HEK293 (cell line): ENCODE data around the gene ANKRD49.
A peak's percentile ranks its signal among the peaks of the same experiment; 100 is the strongest.

Experiments used
- CTCF ChIA-PET: fragments of 350-600 bp; formaldehyde crosslinking; extraction: SDS; loops from one replicate; lab custom pipeline; 2021; ENCODE audit warnings: antibody characterized with exemption; lab: Yijun Ruan, JAX
- POLR2A ChIA-PET: fragments of 300-600 bp; formaldehyde crosslinking; extraction: SDS; loops from one replicate; lab custom pipeline; 2020; ENCODE audit warnings: antibody characterized with exemption, inconsistent platforms; lab: Yijun Ruan, JAX
- H3K27ac ChIP-seq: fragments of 200-500 bp; sonication (Bioruptor generic); 2 replicates; pipeline ENCODE4 v1.5.1; 2014; ENCODE audit warnings: low read depth, low read length, control low read depth, inconsistent platforms; ENCODE audit errors: extremely low read depth
- H3K36me3 ChIP-seq, 2 experiments: fragments of 200-500 bp in 1 of 2; sonication (Bioruptor generic) in 1 of 2; 1 replicate in 1 of 2; 2 replicates in 1 of 2; pipeline ENCODE4 v1.5.1; 2014 to 2017; ENCODE audit warnings: inconsistent platforms in 2 of 2, low read length in 2 of 2; ENCODE audit not compliant: control insufficient read depth in 2 of 2, insufficient read depth in 1 of 2
- H3K4me1 ChIP-seq: fragments of 200-500 bp; sonication (Bioruptor generic); 2 replicates; pipeline ENCODE4 v1.5.1; 2014; ENCODE audit warnings: mild to moderate bottlenecking, low read length, inconsistent platforms; ENCODE audit not compliant: control insufficient read depth, insufficient read depth
- H3K4me3 ChIP-seq: 2 replicates; pipeline ENCODE4 v1.5.1; 2011; ENCODE audit warnings: low read depth, mild to moderate bottlenecking, control low read depth, low read length, moderate library complexity
- H3K9me3 ChIP-seq: fragments of 200-500 bp; sonication (Bioruptor generic); 2 replicates; pipeline ENCODE4 v1.5.1; 2014; ENCODE audit warnings: low read depth, low read length, inconsistent platforms; ENCODE audit not compliant: control insufficient read depth, insufficient read depth
- FEZF1 ChIP-seq: fragments of 450-650 bp; formaldehyde crosslinking; IDR thresholded peaks from 2 replicates; pipeline ENCODE4 v1.5.1; 2016; ENCODE audit warnings: missing biosample characterization, missing genetic modification characterization
- HOXC10 ChIP-seq: sonication (generic); formaldehyde crosslinking; IDR thresholded peaks from 2 replicates; pipeline ENCODE4 v1.8.1; 2023; ENCODE audit warnings: mild to moderate bottlenecking, missing genetic modification reagents
- TCF7L2 ChIP-seq: IDR thresholded peaks from 2 replicates; pipeline ENCODE4 v1.6.1; 2011; ENCODE audit warnings: low read depth, mild to moderate bottlenecking, inconsistent platforms, low read length, moderate library complexity, borderline replicate concordance
- WT1 ChIP-seq: fragments of 450-650 bp; formaldehyde crosslinking; IDR thresholded peaks from 2 replicates; pipeline ENCODE4 v1.5.1; 2016; ENCODE audit warnings: missing biosample characterization, missing genetic modification characterization
- ZNF146 ChIP-seq: fragments of 450-650 bp; formaldehyde crosslinking; IDR thresholded peaks from 2 replicates; pipeline ENCODE4 v1.5.1; 2016; ENCODE audit warnings: missing biosample characterization, missing genetic modification characterization
- ZNF155 ChIP-seq: fragments of 450-650 bp; formaldehyde crosslinking; IDR thresholded peaks from 2 replicates; pipeline ENCODE4 v1.5.1; 2016; ENCODE audit warnings: missing biosample characterization, missing genetic modification characterization
- ZNF2 ChIP-seq: fragments of 450-650 bp; formaldehyde crosslinking; IDR thresholded peaks from 2 replicates; pipeline ENCODE4 v1.5.1; 2016; ENCODE audit warnings: missing biosample characterization, missing genetic modification characterization
- ZNF202 ChIP-seq: fragments of 450-650 bp; formaldehyde crosslinking; IDR thresholded peaks from 2 replicates; pipeline ENCODE4 v1.5.1; 2016; ENCODE audit warnings: missing biosample characterization, missing genetic modification characterization, borderline replicate concordance
- ZNF266 ChIP-seq: fragments of 450-650 bp; formaldehyde crosslinking; IDR thresholded peaks from 2 replicates; pipeline ENCODE4 v1.5.1; 2016; ENCODE audit warnings: missing biosample characterization, missing genetic modification characterization, low read depth
- ZNF335 ChIP-seq: fragments of 450-650 bp; formaldehyde crosslinking; conservative IDR thresholded peaks from 2 replicates; pipeline ENCODE4 v1.5.1; 2016; ENCODE audit warnings: missing biosample characterization, missing genetic modification characterization
- ZNF37A ChIP-seq: fragments of 450-650 bp; IDR thresholded peaks from 2 replicates; pipeline ENCODE4 v1.5.1; 2018; ENCODE audit warnings: missing biosample characterization, missing genetic modification characterization
- ZNF394 ChIP-seq: fragments of 450-650 bp; formaldehyde crosslinking; IDR thresholded peaks from 2 replicates; pipeline ENCODE4 v1.5.1; 2016; ENCODE audit warnings: missing biosample characterization, missing genetic modification characterization, mild to moderate bottlenecking, moderate library complexity, borderline replicate concordance
- ZNF654 ChIP-seq: fragments of 450-650 bp; formaldehyde crosslinking; IDR thresholded peaks from 2 replicates; pipeline ENCODE4 v1.5.1; 2016; ENCODE audit warnings: low read depth, missing biosample characterization, missing genetic modification characterization
- ZNF785 ChIP-seq: fragments of 450-650 bp; formaldehyde crosslinking; IDR thresholded peaks from 2 replicates; pipeline ENCODE4 v1.5.1; 2016; ENCODE audit warnings: missing biosample characterization, missing genetic modification characterization
- TF ChIP-seq, protein P1 (sequence below): fragments of 450-650 bp; formaldehyde crosslinking; IDR thresholded peaks from 2 replicates; pipeline ENCODE4 v1.5.1; 2016; ENCODE audit warnings: missing biosample characterization, missing genetic modification characterization
- TF ChIP-seq, protein P2 (sequence below): fragments of 450-650 bp; formaldehyde crosslinking; IDR thresholded peaks from 2 replicates; pipeline ENCODE4 v1.5.1; 2017; ENCODE audit warnings: missing biosample characterization, missing genetic modification characterization
- TF ChIP-seq, protein P3 (sequence below): fragments of 450-650 bp; formaldehyde crosslinking; IDR thresholded peaks from 2 replicates; pipeline ENCODE4 v1.5.1; 2016; ENCODE audit warnings: missing biosample characterization, missing genetic modification characterization
- TF ChIP-seq, protein P4 (sequence below): fragments of 450-650 bp; formaldehyde crosslinking; IDR thresholded peaks from 2 replicates; pipeline ENCODE4 v1.5.1; 2016; ENCODE audit warnings: missing biosample characterization, missing genetic modification characterization

Gene ANKRD49

DNA sequence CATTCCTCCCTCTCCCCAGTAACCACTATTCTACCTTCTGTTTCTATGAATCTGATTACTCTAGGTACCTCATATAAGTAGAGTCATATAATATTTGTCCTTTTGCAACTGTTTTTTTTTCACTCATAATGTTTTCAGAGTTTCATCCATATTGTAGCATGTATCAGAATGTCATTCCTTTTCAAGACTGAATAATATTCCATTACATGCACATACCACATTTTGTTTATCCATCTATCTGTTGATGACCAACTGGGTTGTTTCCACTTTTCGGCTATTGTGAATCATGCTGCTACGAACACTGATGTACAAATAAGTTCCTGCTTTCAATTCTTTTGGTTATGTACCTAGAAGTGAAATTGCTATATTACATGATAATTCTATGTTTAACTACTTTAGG is 40.8 kb upstream of the ANKRD49 start:
- no peak overlapping the region for H3K27ac ChIP-seq
- no peaks in the 10 kb centered on the region for H3K4me1 ChIP-seq
- H3K9me3 ChIP-seq, result no peaks in the 10 kb centered on the region
- no peak overlapping the region for H3K4me3 ChIP-seq
- ChIA-PET POLR2A (no interaction called here), CTCF (interaction anchor here (0.7 kb wide), 1 partner anchor 516 kb away, joined by 3 read pairs; no protein-coding TSS in a partner anchor)
- TF ChIP-seq, protein P1, sequence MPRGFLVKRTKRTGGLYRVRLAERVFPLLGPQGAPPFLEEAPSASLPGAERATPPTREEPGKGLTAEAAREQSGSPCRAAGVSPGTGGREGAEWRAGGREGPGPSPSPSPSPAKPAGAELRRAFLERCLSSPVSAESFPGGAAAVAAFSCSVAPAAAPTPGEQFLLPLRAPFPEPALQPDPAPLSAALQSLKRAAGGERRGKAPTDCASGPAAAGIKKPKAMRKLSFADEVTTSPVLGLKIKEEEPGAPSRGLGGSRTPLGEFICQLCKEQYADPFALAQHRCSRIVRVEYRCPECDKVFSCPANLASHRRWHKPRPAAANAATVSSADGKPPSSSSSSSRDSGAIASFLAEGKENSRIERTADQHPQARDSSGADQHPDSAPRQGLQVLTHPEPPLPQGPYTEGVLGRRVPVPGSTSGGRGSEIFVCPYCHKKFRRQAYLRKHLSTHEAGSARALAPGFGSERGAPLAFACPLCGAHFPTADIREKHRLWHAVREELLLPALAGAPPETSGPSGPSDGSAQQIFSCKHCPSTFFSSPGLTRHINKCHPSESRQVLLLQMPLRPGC, result no peak
- TF ChIP-seq ZNF335 (no peak), FEZF1 (tag by site-specific recombination) (no peak), ZNF654 (tag by site-specific recombination) (no peak), WT1 (tag by site-specific recombination) (no peak), ZNF146 (tag by site-specific recombination) (peak; percentile 68), ZNF155 (no peak)
- TF ChIP-seq, protein P2, sequence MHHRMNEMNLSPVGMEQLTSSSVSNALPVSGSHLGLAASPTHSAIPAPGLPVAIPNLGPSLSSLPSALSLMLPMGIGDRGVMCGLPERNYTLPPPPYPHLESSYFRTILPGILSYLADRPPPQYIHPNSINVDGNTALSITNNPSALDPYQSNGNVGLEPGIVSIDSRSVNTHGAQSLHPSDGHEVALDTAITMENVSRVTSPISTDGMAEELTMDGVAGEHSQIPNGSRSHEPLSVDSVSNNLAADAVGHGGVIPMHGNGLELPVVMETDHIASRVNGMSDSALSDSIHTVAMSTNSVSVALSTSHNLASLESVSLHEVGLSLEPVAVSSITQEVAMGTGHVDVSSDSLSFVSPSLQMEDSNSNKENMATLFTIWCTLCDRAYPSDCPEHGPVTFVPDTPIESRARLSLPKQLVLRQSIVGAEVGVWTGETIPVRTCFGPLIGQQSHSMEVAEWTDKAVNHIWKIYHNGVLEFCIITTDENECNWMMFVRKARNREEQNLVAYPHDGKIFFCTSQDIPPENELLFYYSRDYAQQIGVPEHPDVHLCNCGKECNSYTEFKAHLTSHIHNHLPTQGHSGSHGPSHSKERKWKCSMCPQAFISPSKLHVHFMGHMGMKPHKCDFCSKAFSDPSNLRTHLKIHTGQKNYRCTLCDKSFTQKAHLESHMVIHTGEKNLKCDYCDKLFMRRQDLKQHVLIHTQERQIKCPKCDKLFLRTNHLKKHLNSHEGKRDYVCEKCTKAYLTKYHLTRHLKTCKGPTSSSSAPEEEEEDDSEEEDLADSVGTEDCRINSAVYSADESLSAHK (tag by site-specific recombination), result no peak
- TF ChIP-seq, protein P3, sequence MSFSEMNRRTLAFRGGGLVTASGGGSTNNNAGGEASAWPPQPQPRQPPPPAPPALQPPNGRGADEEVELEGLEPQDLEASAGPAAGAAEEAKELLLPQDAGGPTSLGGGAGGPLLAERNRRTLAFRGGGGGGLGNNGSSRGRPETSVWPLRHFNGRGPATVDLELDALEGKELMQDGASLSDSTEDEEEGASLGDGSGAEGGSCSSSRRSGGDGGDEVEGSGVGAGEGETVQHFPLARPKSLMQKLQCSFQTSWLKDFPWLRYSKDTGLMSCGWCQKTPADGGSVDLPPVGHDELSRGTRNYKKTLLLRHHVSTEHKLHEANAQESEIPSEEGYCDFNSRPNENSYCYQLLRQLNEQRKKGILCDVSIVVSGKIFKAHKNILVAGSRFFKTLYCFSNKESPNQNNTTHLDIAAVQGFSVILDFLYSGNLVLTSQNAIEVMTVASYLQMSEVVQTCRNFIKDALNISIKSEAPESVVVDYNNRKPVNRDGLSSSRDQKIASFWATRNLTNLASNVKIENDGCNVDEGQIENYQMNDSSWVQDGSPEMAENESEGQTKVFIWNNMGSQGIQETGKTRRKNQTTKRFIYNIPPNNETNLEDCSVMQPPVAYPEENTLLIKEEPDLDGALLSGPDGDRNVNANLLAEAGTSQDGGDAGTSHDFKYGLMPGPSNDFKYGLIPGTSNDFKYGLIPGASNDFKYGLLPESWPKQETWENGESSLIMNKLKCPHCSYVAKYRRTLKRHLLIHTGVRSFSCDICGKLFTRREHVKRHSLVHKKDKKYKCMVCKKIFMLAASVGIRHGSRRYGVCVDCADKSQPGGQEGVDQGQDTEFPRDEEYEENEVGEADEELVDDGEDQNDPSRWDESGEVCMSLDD (tag by site-specific recombination), result no peak
- H3K36me3 ChIP-seq, result peaks cover 4 to 48% of the 10 kb centered on the region in 2 experiments; a peak in 2 of 3 replicates

DNA sequence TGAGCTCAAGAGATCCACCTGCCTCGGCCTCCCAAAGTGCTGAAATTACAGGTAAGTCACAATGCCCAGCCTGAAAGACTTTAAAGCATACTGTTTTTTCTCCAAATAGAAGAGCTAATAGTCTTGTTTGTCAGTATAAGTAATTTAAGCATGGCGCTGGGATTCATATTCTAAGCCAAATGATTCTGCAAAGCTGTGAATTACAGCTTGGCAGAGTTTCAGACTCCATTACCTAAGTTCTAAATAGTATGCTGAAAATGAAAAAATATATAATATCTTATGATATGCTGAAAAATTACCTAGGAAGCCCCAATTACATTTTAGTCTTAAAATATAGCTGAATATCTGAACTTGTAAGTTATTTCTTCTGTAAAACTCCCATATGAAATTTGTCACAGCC is 39.5 kb upstream of the ANKRD49 start:
- Histone ChIP-seq H3K9me3 (no peaks in the 10 kb centered on the region), H3K4me1 (no peaks in the 10 kb centered on the region), H3K4me3 (no peak overlapping the region)
- CTCF ChIA-PET, result interaction anchor here (0.6 to 1.2 kb wide), 3 partner anchors 12 to 270 kb away, joined by 3 to 6 read pairs (median 3); no protein-coding TSS in a partner anchor
- no peak for TF ChIP-seq ZNF2
- TF ChIP-seq ZNF202, result no peak
- no peak for TF ChIP-seq ZNF155
- TF ChIP-seq HOXC10 (CRISPR knock-in tag), result no peak
- no peak for TF ChIP-seq TCF7L2
- no peak for TF ChIP-seq ZNF785 (tag by site-specific recombination)
- TF ChIP-seq, protein P4, sequence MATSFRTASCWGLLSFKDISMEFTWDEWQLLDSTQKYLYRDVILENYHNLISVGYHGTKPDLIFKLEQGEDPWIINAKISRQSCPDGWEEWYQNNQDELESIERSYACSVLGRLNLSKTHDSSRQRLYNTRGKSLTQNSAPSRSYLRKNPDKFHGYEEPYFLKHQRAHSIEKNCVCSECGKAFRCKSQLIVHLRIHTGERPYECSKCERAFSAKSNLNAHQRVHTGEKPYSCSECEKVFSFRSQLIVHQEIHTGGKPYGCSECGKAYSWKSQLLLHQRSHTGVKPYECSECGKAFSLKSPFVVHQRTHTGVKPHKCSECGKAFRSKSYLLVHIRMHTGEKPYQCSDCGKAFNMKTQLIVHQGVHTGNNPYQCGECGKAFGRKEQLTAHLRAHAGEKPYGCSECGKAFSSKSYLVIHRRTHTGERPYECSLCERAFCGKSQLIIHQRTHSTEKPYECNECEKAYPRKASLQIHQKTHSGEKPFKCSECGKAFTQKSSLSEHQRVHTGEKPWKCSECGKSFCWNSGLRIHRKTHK, result no peak
- TF ChIP-seq ZNF266, result no peak
- no peak for TF ChIP-seq ZNF37A (tag by site-specific recombination)
- no peak for TF ChIP-seq ZNF394 (tag by site-specific recombination)
- TF ChIP-seq, all 188 proteins: peak for 0
- POLR2A ChIA-PET, result no interaction called here
- H3K27ac ChIP-seq, result no peak overlapping the region
- peaks cover 7 to 46% of the 10 kb centered on the region in 2 experiments for H3K36me3 ChIP-seq
